CD4-positive, alpha-beta T cell treated with Interleukin-1 beta for 1 hour (primary cell): ENCODE results near the gene PRKD1.

Source experiments
- DNase-seq, 2 donors: peaks; one replicate each; pipeline ENCODE4 v3.0.0-alpha.2; 2020 to 2022

The PRKD1 gene

GRCh38 chr14:29829851-29830250, 97.8 kb downstream of the PRKD1 start:
- DNase-seq = no peak

- DNase-seq = no peak
Observed at GRCh38 chr14:29823816-29824215, 103.8 kb downstream of the PRKD1 start.

GRCh38 chr14:29822430-29822709, 105.3 kb downstream of the PRKD1 start:
- no peak for DNase-seq

- DNase-seq = no peak
Observed at GRCh38 chr14:29821661-29822429, 105.8 kb downstream of the PRKD1 start.

- DNase-seq = no peak
Observed at GRCh38 chr14:29821242-29821641, 106.4 kb downstream of the PRKD1 start.

GRCh38 chr14:29820785-29821184, 106.9 kb downstream of the PRKD1 start:
- no peak for DNase-seq

- no peak for DNase-seq
Observed at GRCh38 chr14:29817767-29818405, 109.8 kb downstream of the PRKD1 start.

- DNase-seq = no peak
Observed at GRCh38 chr14:29815016-29815674, 112.5 kb downstream of the PRKD1 start.

- no peak for DNase-seq
Observed at GRCh38 chr14:29814156-29815015, 113.3 kb downstream of the PRKD1 start.

GRCh38 chr14:29810682-29811081, 117.0 kb downstream of the PRKD1 start:
- DNase-seq = no peak

GRCh38 chr14:29810064-29810463, 117.6 kb downstream of the PRKD1 start:
- DNase-seq = no peak

GRCh38 chr14:29806124-29806517, 121.5 kb downstream of the PRKD1 start:
- DNase-seq = no peak

GRCh38 chr14:29805415-29806123, 122.1 kb downstream of the PRKD1 start:
- DNase-seq = no peak

- no peak for DNase-seq
Observed at GRCh38 chr14:29804481-29805266, 123.0 kb downstream of the PRKD1 start.

- no peak for DNase-seq
Observed at GRCh38 chr14:29803045-29803444, 124.6 kb downstream of the PRKD1 start.

GRCh38 chr14:29802211-29802610, 125.4 kb downstream of the PRKD1 start:
- DNase-seq = no peak

- DNase-seq = no peak
Observed at GRCh38 chr14:29800961-29801360, 126.7 kb downstream of the PRKD1 start.

- no peak for DNase-seq
Observed at GRCh38 chr14:29799464-29800095, 128.1 kb downstream of the PRKD1 start.

GRCh38 chr14:29798811-29799210, 128.8 kb downstream of the PRKD1 start:
- no peak for DNase-seq

- DNase-seq = no peak
Observed at GRCh38 chr14:29798108-29798663, 129.5 kb downstream of the PRKD1 start.

- DNase-seq = no peak
Observed at GRCh38 chr14:29796853-29797252, 130.8 kb downstream of the PRKD1 start.
